HG03439 (cell line): ENCODE data around the gene FAM32A.
"Not testable (repeated sequence)": the region's sequence is repeated elsewhere in the genome, so short reads cannot be mapped to it uniquely, and the experiment has no call there.

Source experiments
- ATAC-seq: cut with Tn5 transposase; IDR thresholded peaks from one replicate; pipeline ENCODE4 v1.9.1; 2021; ENCODE audit warnings: mild to moderate bottlenecking, moderate library complexity; ENCODE audit not compliant: unreplicated experiment

Gene FAM32A

DNA sequence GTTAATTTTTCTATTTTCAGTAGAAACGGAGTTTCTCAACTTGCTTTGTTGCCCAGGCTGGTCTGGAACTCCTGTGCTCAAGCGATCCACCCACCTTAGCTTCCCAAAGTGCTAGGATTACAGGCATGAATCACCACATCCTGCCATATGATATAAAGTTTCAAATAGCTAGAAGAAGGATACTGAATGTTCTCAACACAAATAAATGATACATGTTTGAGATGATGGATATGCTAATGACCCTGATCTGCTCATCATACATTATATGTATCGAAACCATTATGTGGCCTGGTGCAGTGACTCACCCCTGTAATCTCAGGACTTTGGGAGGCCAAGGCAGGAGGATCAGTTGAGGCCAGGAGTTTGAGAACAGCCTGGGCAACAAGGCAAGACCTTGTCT is 23.4 kb upstream of the FAM32A start:
- ATAC-seq: no peak

DNA sequence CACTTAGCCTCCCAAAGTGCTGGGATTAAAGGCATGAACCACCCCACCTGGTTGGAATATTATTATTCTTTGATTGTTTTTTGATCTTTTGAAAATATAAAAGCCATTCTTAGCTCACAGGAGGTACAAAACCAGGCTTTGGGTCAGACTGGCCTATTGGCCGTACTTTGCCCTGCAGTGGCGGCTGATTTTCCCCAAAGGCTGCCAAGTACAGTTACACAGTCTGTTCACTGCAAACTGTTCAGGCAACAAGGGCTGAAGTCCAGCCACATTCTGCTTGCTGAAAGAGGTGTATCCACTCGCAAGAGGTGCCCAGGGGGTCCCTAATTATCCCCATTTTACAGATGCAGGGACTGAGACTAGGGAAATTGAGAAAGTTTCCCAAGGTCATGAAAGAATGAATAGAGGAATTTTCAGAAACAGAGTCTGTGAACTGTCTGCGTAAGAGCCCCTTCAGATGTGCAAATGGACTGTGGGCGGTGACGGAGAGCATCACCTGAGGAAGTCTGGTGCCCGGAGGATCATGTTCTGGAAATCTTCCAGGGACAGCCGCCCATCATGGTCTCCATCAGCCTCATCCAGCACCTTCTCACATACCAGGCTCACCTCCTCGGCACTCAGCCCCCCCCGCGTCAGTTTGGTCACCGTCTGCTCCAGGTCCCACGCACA is 20.9 kb upstream of the FAM32A start:
- ATAC-seq: no peak

DNA sequence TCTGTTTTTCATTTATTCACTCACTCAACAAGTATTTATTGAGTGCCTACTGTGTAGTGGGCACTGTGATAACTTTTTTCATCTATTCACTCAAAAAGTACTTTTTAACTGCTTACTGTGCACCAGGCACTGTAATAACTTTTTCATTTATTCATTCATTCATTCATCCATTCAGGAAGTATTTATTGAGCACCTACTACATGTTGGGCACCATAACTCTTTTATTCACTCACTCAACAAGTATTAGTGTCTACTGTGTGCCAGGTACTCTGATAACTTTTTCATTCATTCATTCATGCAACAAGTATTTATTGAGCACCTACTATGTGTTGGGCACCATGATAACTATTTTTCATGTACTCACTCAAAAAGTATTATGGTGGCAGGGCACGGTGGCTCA is 18.8 kb upstream of the FAM32A start:
- ATAC-seq: no peak

DNA sequence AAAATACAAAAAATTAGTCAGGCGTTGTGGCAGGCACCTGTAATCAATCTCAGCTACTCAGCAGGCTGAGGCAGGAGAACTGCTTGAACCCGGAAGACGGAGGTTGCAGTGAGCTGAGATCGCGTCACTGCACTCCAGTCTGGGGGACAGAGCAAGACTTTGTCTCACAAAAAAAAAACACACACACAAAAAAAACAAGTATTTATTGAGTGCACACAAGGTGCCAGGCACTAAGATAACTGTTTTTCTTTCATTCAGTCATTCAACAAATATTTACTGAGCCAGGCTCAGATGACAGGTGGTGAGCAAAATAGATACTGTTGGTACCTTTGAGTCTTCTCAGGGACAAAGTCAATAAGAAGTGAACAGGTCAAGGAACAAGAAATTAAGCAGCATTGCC is 18.2 kb upstream of the FAM32A start:
- ATAC-seq: no peak

DNA sequence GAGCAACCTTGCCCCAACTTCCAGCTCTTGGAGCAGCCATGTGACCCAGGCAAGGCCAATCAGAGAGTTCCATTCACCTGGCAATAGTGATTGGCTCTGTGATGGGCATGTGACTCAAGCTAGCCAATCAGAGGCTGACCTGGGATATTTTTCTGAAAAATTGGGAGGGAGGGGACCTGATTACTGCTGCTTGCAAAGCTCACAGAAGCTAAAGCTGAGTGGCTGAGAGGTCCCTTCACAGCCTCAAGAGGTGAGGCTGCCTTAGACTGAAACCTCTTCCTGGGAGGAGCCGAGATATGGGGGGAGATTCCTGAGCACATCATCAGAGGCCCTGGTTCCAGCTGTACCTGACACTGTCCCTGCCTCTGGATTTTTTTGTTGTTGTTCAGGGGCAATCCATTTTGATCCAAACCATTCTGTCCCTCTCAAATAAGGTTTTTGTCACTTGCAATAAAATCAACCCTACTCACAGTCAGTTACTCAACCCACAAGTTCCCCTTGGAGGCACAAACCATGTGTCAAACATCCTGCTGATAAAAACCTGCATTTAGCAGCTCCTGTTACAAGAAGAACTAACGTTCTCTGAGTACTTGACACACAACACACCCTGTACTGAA is 16.6 kb upstream of the FAM32A start:
- ATAC-seq: no peak

DNA sequence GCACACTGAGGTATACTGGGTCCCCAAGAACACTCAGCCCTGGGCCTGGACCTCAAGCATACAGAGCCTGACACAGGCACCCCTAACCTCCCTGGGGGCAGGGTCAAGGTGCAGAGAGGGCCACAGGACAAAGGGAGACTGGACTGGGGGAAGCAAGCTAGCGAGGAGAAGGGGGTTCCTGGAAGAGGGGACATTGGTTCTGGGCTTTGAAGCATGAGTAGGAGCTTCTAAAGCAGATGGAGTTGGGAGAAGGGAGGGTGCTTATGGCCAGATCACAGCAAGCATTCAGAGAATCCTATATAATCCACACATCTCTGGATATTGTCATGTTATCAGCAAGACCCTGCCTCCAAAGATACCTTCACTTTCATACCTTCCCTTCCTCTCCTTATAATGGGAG is 15.1 kb upstream of the FAM32A start:
- ATAC-seq: no peak

DNA sequence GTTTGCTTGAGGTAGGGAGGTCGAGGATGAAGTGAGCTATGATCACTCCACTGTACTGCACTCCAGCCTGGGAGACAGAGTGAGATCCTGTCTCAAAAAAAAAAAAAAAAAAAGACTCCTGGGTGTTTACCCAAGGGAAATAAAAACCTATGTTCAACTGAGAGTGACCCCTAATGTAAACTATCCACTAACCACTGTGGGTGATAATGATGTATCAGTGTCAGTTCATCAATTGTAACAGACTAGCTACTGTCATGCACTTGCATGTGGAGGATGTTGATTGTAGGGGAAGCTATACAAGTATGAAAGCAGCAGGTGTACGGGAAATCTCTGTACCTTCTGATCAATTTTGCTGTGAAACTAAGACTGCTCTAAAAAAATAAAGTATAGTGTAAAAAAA is 9.3 kb upstream of the FAM32A start:
- ATAC-seq: no peak

DNA sequence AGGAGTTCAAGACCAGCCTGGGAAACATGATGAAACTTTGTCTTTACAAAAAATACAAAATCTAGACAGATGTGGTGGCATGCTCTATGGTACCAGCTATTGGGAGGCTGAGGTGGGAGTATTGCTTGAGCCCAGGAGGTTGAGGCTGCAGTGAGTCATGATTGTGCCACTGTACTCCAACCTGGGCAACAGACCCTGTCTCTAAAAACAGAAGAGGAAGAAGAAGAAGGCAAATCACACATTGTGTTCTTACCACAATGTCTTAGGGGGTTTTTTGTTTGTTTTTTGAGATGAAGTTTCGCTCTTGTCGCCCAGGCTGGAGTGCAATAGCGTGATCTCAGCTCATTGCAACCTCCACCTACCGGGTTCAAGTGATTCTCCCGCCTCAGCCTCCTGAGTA is 6.3 kb upstream of the FAM32A start:
- not testable (repeated sequence) for ATAC-seq

DNA sequence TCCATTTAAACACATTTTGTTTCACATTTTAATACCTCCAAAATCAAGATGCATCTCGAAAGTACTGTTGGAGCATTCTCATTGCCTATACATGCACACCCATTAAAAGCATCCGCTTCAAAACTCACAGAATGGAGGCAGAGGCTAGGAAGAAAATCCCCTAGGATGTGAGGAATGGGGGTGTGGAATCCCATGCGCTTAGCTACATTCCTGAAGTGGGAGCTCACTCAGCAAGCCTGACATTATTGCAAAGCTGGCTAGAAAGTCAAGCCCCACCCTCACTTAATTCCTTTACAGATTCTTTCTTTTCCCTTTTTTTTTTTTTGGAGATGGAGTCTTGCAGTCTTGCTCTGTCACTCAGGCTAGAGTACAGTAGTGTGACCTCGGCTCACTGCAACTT is 4.6 kb upstream of the FAM32A start:
- ATAC-seq: no peak

DNA sequence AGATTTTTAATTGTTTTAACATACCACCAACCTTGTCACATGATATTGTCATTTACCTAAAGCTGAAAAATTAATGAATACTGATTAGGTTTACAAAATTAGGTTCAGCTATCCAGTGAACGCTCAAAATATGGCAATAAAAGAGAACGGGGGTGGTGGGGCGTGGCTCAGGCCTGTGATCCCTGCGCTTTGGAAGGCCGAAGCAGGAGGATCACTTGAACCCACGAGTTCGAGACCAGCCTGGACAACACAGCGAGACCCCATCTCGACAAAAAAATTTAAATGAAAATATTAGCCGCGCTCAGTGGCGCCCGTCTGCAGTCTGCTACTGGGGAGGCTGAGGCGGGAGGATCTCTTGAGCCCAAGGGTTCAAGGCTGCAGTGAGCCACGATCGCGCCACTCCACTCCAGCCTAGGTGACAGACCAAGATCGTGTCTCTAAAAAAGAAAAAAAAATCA is 516 bp upstream of the FAM32A start:
- ATAC-seq: no peak

DNA sequence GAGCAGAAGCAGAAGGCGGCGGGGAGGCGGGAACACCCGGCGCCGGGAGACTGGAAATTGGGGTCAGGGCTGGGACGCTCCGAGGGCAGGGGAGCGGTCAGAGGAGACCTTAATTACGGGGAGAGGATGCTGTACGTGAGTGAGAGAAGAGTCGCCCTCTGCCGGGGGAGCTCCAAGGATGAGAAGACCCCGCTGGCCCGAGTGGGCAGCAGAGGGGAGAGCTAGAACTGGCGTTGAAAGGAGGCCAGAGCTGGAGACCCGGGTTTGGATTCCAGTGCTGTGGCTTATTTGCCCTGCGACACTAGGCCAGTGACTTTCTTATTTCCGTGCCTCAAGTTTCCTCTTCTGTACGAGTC is 536 bp downstream of the FAM32A start:
- ATAC-seq: no peak

DNA sequence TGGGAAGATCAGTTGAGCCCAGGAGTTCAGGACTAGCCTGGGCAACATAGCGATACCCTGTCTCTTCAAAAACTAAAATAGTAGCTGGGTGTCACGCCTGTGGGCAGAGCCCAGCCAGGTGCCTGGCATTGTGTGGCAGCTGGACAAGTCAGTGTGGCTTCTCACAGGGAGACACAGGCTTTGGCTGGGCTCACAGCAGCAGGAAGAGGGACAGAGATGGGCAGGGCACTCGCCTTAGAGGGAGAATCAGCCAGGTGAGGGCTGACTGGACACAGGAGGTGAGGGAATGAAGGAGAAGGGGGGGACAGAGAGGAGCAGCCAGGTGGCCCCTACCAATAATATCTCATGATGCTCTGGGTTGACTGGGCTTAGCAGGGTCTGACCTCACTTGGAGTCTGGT is 3.3 kb downstream of the FAM32A start:
- no peak for ATAC-seq

DNA sequence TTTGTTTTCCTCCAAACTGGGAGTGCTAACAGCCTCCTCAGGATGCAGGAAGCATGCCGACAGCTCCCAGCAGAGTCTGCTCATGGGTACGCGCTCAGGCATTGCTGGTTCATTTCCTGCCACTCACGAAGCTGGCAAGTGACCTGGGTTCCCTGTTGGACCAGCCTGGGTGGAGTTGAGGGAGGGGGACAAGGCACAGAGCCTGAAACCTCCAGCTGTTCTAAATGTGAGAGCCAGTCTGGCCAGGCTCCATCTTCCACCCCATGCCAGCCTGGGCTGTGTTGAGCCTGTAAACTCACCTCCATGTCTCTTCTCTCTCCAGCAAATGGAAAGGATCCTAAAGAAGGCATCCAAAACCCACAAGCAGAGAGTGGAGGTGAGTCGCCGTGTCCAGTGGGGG is 5.0 kb downstream of the FAM32A start:
- ATAC-seq: no peak

DNA sequence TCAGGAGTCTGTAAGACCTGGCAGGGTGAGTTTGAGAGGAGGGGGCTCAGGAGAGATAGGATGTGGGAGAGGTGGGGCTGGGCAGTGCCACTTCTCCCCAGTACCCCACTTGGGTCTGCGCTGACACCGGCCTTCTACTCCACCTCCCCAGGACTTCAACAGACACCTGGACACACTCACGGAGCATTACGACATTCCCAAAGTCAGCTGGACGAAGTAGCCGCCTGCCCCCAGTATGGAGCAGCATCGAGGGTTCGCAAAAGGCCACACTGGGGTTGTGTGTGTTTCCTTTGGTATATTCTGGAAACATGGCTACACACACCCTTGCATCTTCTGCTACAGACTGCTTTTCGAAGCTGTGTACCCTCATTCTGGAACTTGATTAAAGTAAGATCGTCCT is 5.5 kb downstream of the FAM32A start:
- ATAC-seq: no peak

DNA sequence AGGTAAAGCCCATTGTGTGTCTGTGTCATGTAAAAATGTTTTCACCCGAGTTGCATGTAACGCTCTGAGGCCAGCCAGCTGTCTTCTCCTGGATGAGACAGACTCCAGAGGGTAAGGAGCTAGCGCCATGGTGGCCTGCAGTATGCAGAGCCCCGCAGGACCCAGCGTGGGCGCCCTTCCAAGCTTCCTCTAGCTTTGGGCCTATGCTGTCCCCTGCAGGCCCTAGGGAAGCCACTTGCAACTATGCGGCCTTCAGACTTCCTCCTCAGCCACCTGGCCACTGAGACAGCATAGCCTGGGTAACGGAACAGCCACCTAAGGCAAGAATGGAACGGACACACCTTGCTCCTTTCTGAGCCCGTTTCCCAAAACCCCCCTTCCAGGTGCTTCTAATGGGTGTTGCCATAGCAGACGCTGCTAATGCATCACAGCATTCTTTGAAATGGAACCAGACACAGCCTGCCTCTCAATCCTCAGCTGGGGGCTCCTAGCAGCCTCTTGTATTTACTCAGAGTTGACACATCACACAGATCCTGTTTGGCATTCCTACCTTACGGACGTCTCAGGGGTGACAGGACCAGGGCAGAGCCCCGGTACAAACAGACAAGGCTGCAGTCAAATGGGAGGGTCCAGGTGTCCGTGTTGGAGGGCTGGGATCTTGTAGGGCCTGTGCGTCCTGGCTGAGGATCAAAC is 6.2 kb downstream of the FAM32A start:
- ATAC-seq: no peak

DNA sequence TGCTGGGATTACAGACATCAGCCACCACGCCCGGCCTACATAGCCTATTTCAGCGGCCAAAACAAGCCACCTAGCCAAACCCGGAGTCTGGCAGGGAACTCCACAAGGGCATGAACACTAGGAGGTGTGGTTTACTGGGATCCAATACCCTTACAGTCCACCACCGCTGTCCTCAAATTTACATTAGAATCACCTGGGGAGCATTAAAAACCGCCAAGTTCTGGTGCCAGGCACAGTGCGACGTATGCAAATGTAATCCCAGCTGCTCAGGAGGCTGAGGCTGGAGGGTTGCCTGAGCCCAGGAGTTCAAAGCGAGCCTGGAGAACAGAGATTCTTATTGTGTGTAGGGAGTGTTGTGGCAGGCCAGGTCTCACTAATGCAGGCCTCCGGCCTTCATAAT is 8.3 kb downstream of the FAM32A start:
- ATAC-seq: no peak

DNA sequence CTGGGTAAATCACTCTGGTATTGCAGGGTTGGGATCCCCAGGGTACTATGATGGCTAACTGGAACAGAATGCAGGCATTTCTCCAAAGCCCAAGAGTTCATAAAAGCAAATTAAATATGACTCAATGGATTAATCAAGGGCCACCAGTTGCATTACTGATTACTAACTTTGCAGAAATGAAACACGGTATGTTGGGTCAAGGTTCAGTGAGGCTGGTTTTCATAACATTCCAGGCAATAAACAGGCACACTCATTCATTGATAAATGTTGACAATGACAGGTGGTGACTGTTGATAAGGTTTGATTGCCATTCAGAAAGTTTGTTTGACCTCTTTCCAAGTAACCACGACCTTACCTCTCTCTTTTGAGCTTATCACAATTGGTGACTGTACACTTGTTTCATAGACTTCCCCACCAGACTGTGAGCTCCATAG is 12.0 kb downstream of the FAM32A start:
- ATAC-seq: no peak

DNA sequence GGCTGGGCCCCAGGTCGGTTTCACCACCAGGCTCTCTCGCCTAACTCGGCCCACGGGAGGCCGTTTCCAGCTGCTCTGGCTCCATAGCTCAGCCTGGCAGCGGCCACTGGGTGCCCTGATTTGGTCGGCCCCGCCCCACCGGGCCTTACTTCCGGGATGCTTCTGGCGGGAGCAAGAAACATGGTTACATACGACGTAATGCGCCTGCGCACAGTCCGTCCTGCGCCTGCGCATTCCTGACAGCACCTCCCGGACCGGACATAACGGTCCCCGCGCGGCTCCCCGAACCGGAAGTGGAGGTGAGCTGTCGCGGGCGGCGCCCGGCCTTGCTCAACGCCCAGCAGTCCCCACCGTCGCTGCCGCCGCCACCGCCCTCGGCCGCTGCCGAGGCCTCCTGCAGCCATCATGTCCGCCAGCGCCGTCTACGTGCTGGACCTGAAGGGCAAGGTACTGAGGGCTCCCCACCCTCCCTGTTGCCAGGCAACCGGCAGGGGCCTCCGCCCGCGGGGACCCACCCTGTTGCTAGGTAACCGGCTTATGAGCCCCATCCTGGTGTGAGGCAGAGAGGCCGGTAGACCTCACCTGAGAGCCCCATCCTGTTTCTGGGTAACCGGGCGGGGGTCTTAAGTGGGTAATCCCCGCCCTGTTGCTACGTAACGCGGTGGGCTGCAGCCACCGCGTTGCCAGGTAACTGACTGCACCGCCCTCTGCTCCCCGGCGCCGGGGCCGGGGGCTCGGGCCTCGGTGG is 12.6 kb downstream of the FAM32A start, which contains the start of gene AP1M1:
Gene AP1M1 (plus strand): TSS at position 290 of the 748 bp plus-strand sequence. CDS start 116 bp downstream, at position 406.
- peak; percentile 86 for ATAC-seq

DNA sequence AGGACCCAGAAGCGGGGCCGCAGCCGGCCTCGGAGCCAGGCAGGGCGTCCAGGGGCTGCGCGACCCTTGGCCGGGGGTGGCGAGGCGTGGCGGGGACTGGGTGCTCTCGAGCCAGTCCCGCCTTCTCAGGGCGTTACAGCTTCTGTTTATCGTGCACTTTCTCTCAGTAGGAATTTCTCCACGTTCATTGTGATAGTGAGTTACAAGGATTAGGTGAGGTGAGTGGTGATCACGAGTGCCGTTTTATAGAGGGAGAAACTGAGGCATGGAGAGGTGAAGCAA is 13.1 kb downstream of the FAM32A start:
- no peak for ATAC-seq

DNA sequence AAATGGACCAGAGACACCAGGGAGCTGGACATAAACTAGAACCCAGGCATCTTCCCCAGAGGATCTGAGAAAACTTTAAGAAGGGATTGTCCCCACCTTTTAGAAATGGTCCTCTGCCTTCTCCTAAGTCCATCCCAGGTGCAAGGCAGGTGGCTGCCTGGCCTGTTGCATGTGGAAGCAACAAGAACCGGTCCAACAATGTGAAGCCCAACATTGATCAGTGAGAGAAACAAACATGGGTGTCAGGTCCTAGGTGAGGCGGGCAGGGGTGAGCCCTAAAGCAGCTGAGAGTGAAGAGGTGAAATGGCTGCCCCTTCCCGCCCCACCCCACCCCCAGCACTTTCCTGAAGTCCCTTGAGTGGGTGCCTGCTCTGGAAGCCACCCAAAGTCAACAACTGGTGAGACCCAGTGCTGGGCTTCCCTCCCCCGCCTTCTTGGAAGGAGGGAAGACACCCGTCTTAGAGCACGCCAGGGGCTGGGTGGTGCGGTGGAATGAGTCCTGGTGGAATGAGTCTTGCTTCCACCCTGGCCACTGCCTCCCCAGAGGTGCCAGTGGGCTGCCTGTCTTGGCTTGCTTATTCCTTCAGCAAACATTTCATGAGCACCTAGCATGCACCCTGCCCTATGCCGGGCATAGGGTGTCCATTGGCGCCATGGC is 14.2 kb downstream of the FAM32A start:
- no peak for ATAC-seq
